Transverse colon (tissue), 3 donors: Measurements from ENCODE around the gene FBXL19.

ENCODE experiments used
- CTCF ChIP-seq, 5 experiments: fragments of 200-600 bp in 3 of 5; fragments of 450-650 bp in 2 of 5; sonication (generic) in 3 of 5; IDR thresholded peaks; 1 replicate in 2 of 5; 2 replicates in 3 of 5; pipeline ENCODE4 v1.5.1; 2016 to 2017; ENCODE audit warnings: antibody characterized with exemption in 5 of 5, inconsistent platforms in 3 of 5, mild to moderate bottlenecking in 2 of 5, moderate library complexity in 1 of 5
- POLR2A ChIP-seq: fragments of 450-650 bp; IDR thresholded peaks from one replicate; pipeline ENCODE4 v1.6.1; 2016; ENCODE audit warnings: antibody characterized with exemption, mild to moderate bottlenecking, moderate library complexity

DNA sequence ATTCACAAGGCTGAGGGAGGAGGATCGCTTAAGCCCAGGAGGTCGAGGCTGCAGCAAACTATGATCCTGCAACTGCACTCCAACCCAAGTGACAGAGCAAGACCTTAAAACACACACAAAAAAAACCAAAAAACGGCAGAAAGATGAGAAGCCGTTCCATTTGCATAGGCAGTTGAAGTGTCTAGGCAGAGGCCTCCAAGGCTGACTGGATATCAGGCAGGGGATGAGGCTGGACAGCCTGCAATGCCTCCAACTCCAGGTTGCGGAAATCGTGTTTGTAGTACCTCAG is 2.0 kb upstream of the FBXL19 start:
- no peak for TF ChIP-seq CTCF (IDR thresholded peaks at IDR 0.05)
- TF ChIP-seq POLR2A: no peak
